Uterus (tissue), 2 donors: Measurements from ENCODE around the gene BRMS1.

ENCODE experiments used
- POLR2A ChIP-seq, 2 donors: fragments of 450-650 bp; IDR thresholded peaks; one replicate each; pipeline ENCODE4 v1.6.1; 2016; ENCODE audit warnings: antibody characterized with exemption in 2 of 2, mild to moderate bottlenecking in 1 of 2, moderate library complexity in 1 of 2
- TF ChIP-seq, protein P1 (sequence below), 4 experiments: fragments of 200-600 bp in 2 of 4; fragments of 450-650 bp in 2 of 4; sonication (generic) in 2 of 4; IDR thresholded peaks; one replicate each; pipeline ENCODE4 v1.5.1; 2016 to 2019; ENCODE audit warnings: antibody characterized with exemption in 4 of 4, mild to moderate bottlenecking in 2 of 4, moderate library complexity in 1 of 4

DNA sequence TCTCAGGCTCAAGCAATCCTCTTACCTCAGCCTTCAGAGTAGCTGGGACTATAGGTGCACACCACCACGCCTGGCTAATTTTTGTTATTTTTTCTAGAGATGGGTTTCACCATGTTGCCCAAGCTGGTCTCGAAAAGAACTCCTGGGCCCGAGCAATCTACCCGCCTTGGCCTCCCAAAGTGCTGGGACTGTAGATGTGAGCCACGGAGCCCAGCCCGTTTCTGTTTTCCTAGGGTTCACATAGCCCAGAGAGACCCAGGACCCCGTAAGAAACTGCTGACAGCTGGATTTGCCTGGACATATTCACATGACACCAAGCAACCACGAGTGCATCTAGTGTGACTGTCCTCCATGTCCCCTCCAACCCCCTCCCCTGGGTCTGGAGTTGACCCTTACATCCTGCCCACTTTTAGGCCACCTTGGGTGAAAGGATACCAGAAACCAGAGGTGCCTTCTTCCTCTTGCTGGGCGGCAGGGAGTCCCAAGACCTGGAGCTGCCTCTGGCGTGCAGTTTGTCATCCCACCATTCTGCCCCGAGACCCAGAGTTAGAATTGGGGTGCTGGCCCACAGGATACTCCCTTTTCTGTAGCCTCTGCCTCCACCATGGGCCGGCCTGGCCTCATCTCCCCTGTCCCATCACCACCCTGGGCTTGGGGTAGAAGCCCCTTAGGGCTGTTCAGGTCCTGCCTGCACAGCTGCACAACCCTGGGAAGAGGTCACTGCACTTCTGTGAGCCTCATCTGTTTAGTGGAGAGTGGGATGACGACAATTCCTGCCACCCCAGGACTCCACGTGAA is 5.0 kb downstream of the BRMS1 start:
- TF ChIP-seq, protein P1, sequence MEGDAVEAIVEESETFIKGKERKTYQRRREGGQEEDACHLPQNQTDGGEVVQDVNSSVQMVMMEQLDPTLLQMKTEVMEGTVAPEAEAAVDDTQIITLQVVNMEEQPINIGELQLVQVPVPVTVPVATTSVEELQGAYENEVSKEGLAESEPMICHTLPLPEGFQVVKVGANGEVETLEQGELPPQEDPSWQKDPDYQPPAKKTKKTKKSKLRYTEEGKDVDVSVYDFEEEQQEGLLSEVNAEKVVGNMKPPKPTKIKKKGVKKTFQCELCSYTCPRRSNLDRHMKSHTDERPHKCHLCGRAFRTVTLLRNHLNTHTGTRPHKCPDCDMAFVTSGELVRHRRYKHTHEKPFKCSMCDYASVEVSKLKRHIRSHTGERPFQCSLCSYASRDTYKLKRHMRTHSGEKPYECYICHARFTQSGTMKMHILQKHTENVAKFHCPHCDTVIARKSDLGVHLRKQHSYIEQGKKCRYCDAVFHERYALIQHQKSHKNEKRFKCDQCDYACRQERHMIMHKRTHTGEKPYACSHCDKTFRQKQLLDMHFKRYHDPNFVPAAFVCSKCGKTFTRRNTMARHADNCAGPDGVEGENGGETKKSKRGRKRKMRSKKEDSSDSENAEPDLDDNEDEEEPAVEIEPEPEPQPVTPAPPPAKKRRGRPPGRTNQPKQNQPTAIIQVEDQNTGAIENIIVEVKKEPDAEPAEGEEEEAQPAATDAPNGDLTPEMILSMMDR (IDR thresholded peaks at IDR 0.05), result no peak
- no peak for TF ChIP-seq POLR2A (IDR thresholded peaks at IDR 0.05)
